A673 (cell line): ENCODE data around the gene SIDT1. TPM values are rescaled to one million over a fixed set of nuclear protein-coding genes. Genes with fewer than 3 reads are reported as not detected.

ENCODE experiments used
- BruUV-seq: library from RNA; stranded (reverse); fragments of 400-500 nt; replicated peaks from 2 replicates; lab custom pipeline; 2021; lab: Mats Ljungman, UMichigan
- CTCF ChIA-PET: fragments of 300-600 bp; sonication (Branson Sonifier 250); formaldehyde crosslinking; loops from one replicate; lab custom pipeline; 2022; ENCODE audit warnings: antibody characterized with exemption; lab: Charles Lee
- POLR2A ChIA-PET: fragments of 300-600 bp; sonication (Branson Sonifier 250); formaldehyde crosslinking; loops from one replicate; lab custom pipeline; 2022; ENCODE audit warnings: antibody characterized with exemption; ENCODE audit not compliant: low non-redundant PET; lab: Charles Lee
- DNase-seq: peaks from one replicate; pipeline ENCODE4 v3.0.0-alpha.2; 2015; ENCODE audit warnings: low spot score
- H3K27ac ChIP-seq: fragments of 200-600 bp; sonication (generic); 2 replicates; pipeline ENCODE4 v1.5.1; 2016; ENCODE audit warnings: mixed run types, low read depth, mild to moderate bottlenecking, mixed read lengths, antibody characterized with exemption, low read length; ENCODE audit not compliant: poor library complexity, severe bottlenecking
- H3K27me3 ChIP-seq: fragments of 200-600 bp; sonication (generic); replicated peaks from 2 replicates; pipeline ENCODE4 v1.6.1; 2017; ENCODE audit warnings: mixed run types, low read depth, mild to moderate bottlenecking, mixed read lengths, antibody characterized with exemption, low read length; ENCODE audit not compliant: insufficient read depth, poor library complexity
- H3K36me3 ChIP-seq: fragments of 200-600 bp; sonication (generic); 2 replicates; pipeline ENCODE4 v1.6.1; 2016; ENCODE audit warnings: mixed run types, mild to moderate bottlenecking, mixed read lengths, antibody characterized with exemption, low read length; ENCODE audit not compliant: insufficient read depth, poor library complexity, severe bottlenecking
- H3K4me1 ChIP-seq: fragments of 200-600 bp; sonication (generic); 2 replicates; pipeline ENCODE4 v1.6.1; 2017; ENCODE audit warnings: mixed run types, mild to moderate bottlenecking, mixed read lengths, antibody characterized with exemption, low read length; ENCODE audit not compliant: insufficient read depth, poor library complexity, severe bottlenecking
- H3K4me3 ChIP-seq: fragments of 200-600 bp; sonication (generic); 2 replicates; pipeline ENCODE4 v1.5.1; 2016; ENCODE audit warnings: low read depth, mixed run types, mild to moderate bottlenecking, mixed read lengths, low read length; ENCODE audit not compliant: poor library complexity, severe bottlenecking
- H3K9me3 ChIP-seq: fragments of 200-600 bp; sonication (generic); 2 replicates; pipeline ENCODE4 v1.6.1; 2016; ENCODE audit warnings: mixed run types, low read depth, mild to moderate bottlenecking, mixed read lengths, antibody characterized with exemption, low read length; ENCODE audit not compliant: poor library complexity, severe bottlenecking
- EZH2 ChIP-seq: fragments of 200-600 bp; sonication (generic); IDR thresholded peaks from 2 replicates; pipeline ENCODE4 v1.6.1; 2017; ENCODE audit warnings: borderline replicate concordance, low read depth, mild to moderate bottlenecking, mixed read lengths, antibody characterized with exemption, low read length; ENCODE audit not compliant: poor library complexity, severe bottlenecking
- intact Hi-C: fragments of 100-400 bp; cut with micrococcal nuclease; formaldehyde crosslinking; loops from one replicate; pipeline ENCODE4 v1.10.0; 2022; ENCODE audit not compliant: unreplicated experiment
- total RNA-seq: library from RNA; stranded (reverse); gene quantifications from 2 replicates; pipeline ENCODE4 v1.2.3, GENCODE V29; 2021
- TF ChIP-seq, protein P1 (sequence below): fragments of 300-800, 200-600 bp; sonication (generic); conservative IDR thresholded peaks from 2 replicates; pipeline ENCODE4 v1.5.1; 2017; ENCODE audit warnings: low read depth, mild to moderate bottlenecking, antibody characterized with exemption, low read length, moderate library complexity, mixed read lengths

SIDT1 gene
- total RNA-seq, 1 experiment from 2014 or later, result not detected

DNA sequence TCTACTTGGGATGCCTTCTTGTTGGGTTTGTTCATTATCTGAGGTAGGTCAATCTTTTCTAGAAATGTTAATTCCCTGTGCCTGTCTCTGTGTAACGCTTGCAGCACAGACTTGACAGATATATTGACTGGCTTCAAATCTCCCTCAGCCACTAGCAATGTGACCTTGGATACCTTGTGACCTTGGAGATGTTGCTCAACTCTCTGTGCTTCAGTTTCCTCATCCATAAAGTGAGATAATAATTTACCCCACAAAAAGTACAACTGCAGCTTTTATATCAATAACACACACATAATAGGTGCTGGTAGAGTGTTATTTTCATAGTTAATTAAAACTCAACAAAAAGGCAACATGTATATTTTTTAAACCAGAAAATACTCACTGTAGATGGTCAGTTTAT is 52.9 kb downstream of the SIDT1 start:
- Histone ChIP-seq H3K27ac (no peak overlapping the region), H3K4me3 (no peak overlapping the region), H3K27me3 (peaks cover 8% of the 10 kb centered on the region), H3K4me1 (no peaks in the 10 kb centered on the region), H3K9me3 (no peaks in the 10 kb centered on the region), H3K36me3 (no peaks in the 10 kb centered on the region)
- DNase-seq, result no peak
- TF ChIP-seq, protein P1, sequence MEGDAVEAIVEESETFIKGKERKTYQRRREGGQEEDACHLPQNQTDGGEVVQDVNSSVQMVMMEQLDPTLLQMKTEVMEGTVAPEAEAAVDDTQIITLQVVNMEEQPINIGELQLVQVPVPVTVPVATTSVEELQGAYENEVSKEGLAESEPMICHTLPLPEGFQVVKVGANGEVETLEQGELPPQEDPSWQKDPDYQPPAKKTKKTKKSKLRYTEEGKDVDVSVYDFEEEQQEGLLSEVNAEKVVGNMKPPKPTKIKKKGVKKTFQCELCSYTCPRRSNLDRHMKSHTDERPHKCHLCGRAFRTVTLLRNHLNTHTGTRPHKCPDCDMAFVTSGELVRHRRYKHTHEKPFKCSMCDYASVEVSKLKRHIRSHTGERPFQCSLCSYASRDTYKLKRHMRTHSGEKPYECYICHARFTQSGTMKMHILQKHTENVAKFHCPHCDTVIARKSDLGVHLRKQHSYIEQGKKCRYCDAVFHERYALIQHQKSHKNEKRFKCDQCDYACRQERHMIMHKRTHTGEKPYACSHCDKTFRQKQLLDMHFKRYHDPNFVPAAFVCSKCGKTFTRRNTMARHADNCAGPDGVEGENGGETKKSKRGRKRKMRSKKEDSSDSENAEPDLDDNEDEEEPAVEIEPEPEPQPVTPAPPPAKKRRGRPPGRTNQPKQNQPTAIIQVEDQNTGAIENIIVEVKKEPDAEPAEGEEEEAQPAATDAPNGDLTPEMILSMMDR, result no peak
- no peak for TF ChIP-seq EZH2
- POLR2A ChIA-PET, result no interaction called here
- no TSS peak for BruUV-seq
- intact Hi-C loops, result no loop called here
- CTCF ChIA-PET, result no interaction called here

DNA sequence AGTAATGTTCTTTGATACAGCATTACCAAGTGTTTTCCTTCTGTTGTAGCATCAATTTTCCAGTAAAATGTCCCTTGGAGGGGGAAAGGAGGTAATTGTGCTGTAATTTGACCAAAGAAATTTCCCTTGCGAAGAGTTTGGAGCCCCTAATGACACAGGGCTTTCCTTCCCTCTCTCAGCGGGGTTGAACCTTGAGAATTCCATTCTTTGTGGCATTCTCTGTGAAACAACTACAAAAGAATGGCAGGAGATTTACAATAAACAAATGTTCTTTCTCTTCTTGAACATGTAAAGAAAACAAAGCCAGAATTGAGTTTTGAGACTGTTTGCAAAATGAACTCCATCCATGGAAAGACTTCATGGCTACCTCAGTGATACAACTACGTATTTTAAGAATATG is 53.4 kb downstream of the SIDT1 start:
- no peaks in the 10 kb centered on the region for H3K9me3 ChIP-seq
- DNase-seq, result no peak
- no peak overlapping the region for H3K27ac ChIP-seq
- CTCF ChIA-PET, result no interaction called here
- no peak overlapping the region for H3K4me3 ChIP-seq
- TF ChIP-seq, protein P1, result no peak
- no peak for TF ChIP-seq EZH2
- no TSS peak for BruUV-seq
- no peaks in the 10 kb centered on the region for H3K36me3 ChIP-seq
- peaks cover 8% of the 10 kb centered on the region for H3K27me3 ChIP-seq
- POLR2A ChIA-PET, result no interaction called here
- intact Hi-C loops, result no loop called here
- no peaks in the 10 kb centered on the region for H3K4me1 ChIP-seq

DNA sequence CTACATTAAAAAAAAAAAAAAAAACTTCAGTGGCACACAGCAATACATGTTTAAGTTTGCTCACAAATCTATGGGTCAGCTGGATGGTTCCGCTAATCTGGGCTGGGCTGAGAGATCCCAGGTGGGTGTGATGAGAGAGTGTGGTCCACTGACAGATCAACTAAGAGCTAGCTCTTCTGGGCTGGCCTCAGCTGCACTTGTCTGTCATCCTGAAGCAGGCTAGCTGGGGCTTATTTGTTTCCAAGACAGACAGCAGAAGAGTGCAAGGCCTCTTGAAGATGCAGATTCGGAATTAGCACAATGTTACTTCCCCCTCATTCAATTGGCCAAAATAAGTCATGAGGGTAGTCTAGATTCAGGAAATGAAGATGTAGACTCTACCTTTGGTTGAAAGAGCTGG is 56.5 kb downstream of the SIDT1 start:
- TF ChIP-seq EZH2, result no peak
- TF ChIP-seq, protein P1, result no peak
- POLR2A ChIA-PET, result no interaction called here
- no peaks in the 10 kb centered on the region for H3K9me3 ChIP-seq
- DNase-seq, result no peak
- no peak overlapping the region for H3K4me3 ChIP-seq
- H3K4me1 ChIP-seq, result no peaks in the 10 kb centered on the region
- intact Hi-C loops, result no loop called here
- no TSS peak for BruUV-seq
- H3K27me3 ChIP-seq, result peaks cover 8% of the 10 kb centered on the region
- CTCF ChIA-PET, result interaction anchor here (1.6 kb wide), 1 partner anchor 11 kb away, joined by 4 read pairs; no protein-coding TSS in a partner anchor
- no peak overlapping the region for H3K27ac ChIP-seq
- no peaks in the 10 kb centered on the region for H3K36me3 ChIP-seq
